Panc1 (cell line): Measurements from ENCODE around the gene SCARF2. TPM values are rescaled to one million over a fixed set of nuclear protein-coding genes. Genes with fewer than 3 reads are reported as not detected.
"Not testable (repeated sequence)": the region's sequence is repeated elsewhere in the genome, so short reads cannot be mapped to it uniquely, and the experiment has no call there.

Source experiments
- ATAC-seq: fragments of 200-7000 bp; cut with Tn5 transposase; 2 replicates; pipeline ENCODE4 v1.9.1; 2020; ENCODE audit warnings: mild to moderate bottlenecking, moderate library complexity
- BruUV-seq: library from RNA; stranded (reverse); fragments of 400-500 nt; replicated peaks from 2 replicates; lab custom pipeline; 2021; lab: Mats Ljungman, UMichigan
- CTCF ChIA-PET: fragments of 300-600 bp; sonication (Branson Sonifier 250); formaldehyde crosslinking; loops from one replicate; lab custom pipeline; 2022; ENCODE audit warnings: antibody characterized with exemption; lab: Charles Lee
- POLR2A ChIA-PET: fragments of 300-600 bp; sonication (Branson Sonifier 250); formaldehyde crosslinking; loops from one replicate; lab custom pipeline; 2022; ENCODE audit warnings: antibody characterized with exemption; lab: Charles Lee
- DNase-seq: peaks from one replicate; pipeline ENCODE4 v3.0.0-alpha.2; 2010; ENCODE audit warnings: low read depth, low spot score
- H3K27ac ChIP-seq: 2 replicates; pipeline ENCODE4 v1.5.1; 2011; ENCODE audit warnings: mild to moderate bottlenecking, low read length, inconsistent platforms
- H3K27me3 ChIP-seq: fragments of 200-500 bp; sonication (Bioruptor generic); 2 replicates; pipeline ENCODE4 v1.6.0; 2014; ENCODE audit warnings: low read length, inconsistent platforms; ENCODE audit not compliant: control insufficient read depth, insufficient read depth
- H3K36me3 ChIP-seq: fragments of 200-500 bp; sonication (Bioruptor generic); 2 replicates; pipeline ENCODE4 v1.5.1; 2014; ENCODE audit warnings: inconsistent platforms, mild to moderate bottlenecking, low read length, moderate library complexity; ENCODE audit not compliant: control insufficient read depth, insufficient read depth
- H3K4me1 ChIP-seq: 2 replicates; pipeline ENCODE4 v1.5.1; 2011; ENCODE audit warnings: inconsistent platforms, mild to moderate bottlenecking, low read length, moderate library complexity; ENCODE audit not compliant: control insufficient read depth, insufficient read depth
- H3K4me3 ChIP-seq, 2 experiments: 2 replicates each; pipeline ENCODE4 v1.5.1; 2011 to 2012; ENCODE audit warnings: low read depth in 2 of 2, low read length in 2 of 2, mild to moderate bottlenecking in 2 of 2, inconsistent platforms in 1 of 2, moderate library complexity in 1 of 2
- H3K9me3 ChIP-seq: fragments of 200-500 bp; sonication (Bioruptor generic); 2 replicates; pipeline ENCODE4 v1.5.1; 2014; ENCODE audit warnings: low read depth, mild to moderate bottlenecking, inconsistent platforms, low read length, moderate library complexity; ENCODE audit not compliant: control insufficient read depth, insufficient read depth
- POLR2AphosphoS5 ChIP-seq: IDR thresholded peaks from 2 replicates; pipeline ENCODE4 v1.6.1; 2012; ENCODE audit warnings: mild to moderate bottlenecking, low read depth, low read length, moderate library complexity
- REST ChIP-seq, 2 experiments: IDR thresholded peaks; 2 replicates each; pipeline ENCODE4 v1.6.1; 2011 to 2012; ENCODE audit warnings: low read depth in 2 of 2, control low read depth in 1 of 2, low read length in 1 of 2, mild to moderate bottlenecking in 1 of 2, moderate library complexity in 1 of 2; ENCODE audit not compliant: insufficient read depth in 1 of 2
- TCF7L2 ChIP-seq: IDR thresholded peaks from 2 replicates; pipeline ENCODE4 v1.6.1; 2011; ENCODE audit warnings: mild to moderate bottlenecking, low read depth, low read length, inconsistent platforms
- in situ Hi-C: cut with HindIII; loops from 2 replicates; pipeline ENCODE4 v1.10.0; 2016; ENCODE audit warnings: low sequenced_read_pairs, low pct_unique_long_range_greater_than_20kb
- intact Hi-C: fragments of 100-400 bp; cut with micrococcal nuclease; formaldehyde crosslinking; loops from one replicate; pipeline ENCODE4 v1.10.0; 2022; ENCODE audit not compliant: unreplicated experiment
- total RNA-seq: library from RNA; stranded (reverse); gene quantifications from one replicate; pipeline ENCODE4 v1.2.1, GENCODE V29; 2021; ENCODE audit not compliant: unreplicated experiment

Gene SCARF2
- total RNA-seq, 1 experiment from 2014 or later = 3.2 TPM

- ATAC-seq = peak; percentile 97
- no peaks in the 10 kb centered on the region for H3K9me3 ChIP-seq
- in situ Hi-C loops = no loop called here
- intact Hi-C loops = no loop called here
- peak within 1 kb of the TSS; percentile 69 to 72 for H3K4me3 ChIP-seq
- no peaks in the 10 kb centered on the region for H3K27me3 ChIP-seq
- no peaks in the 10 kb centered on the region; the same call in 1 of the 2 replicates for H3K36me3 ChIP-seq
- H3K27ac ChIP-seq = peak within 1 kb of the TSS; percentile 86
- H3K4me1 ChIP-seq = peaks cover 5% of the 10 kb centered on the region; the same call in 1 of the 2 replicates
- DNase-seq = peak; percentile 42
- ChIA-PET POLR2A (interaction anchor here (0.6 kb wide), 2 partner anchors 18 to 29 kb away, joined by 5 to 9 read pairs; no protein-coding TSS in a partner anchor), CTCF (interaction anchor here (0.5 kb wide), 1 partner anchor 11 kb away, joined by 4 read pairs; no protein-coding TSS in a partner anchor)
- BruUV-seq = no TSS peak
- no peak for TF ChIP-seq REST (IDR thresholded peaks at IDR 0.05; ENCODE audit: insufficient read depth in 1 of 2, low read depth in 2 of 2, low read length in 1 of 2)
- TF ChIP-seq POLR2AphosphoS5 = peak; percentile 83
Measured at GRCh38 chr22:20393705-20394476, 43.7 kb downstream of the SCARF2 start, which contains the start of gene ZNF74. ZNF74 (plus strand) TSS chr22:20394151; CDS start chr22:20394629, 478 bp downstream.

- no peaks in the 10 kb centered on the region for H3K27me3 ChIP-seq
- peak overlapping the region; percentile 69 to 72 for H3K4me3 ChIP-seq
- no TSS peak for BruUV-seq
- CTCF ChIA-PET = no interaction called here
- peak overlapping the region; percentile 86 for H3K27ac ChIP-seq
- in situ Hi-C loops (no loop called here), intact Hi-C loops (no loop called here)
- H3K9me3 ChIP-seq = no peaks in the 10 kb centered on the region
- no peak for DNase-seq
- ATAC-seq = no peak; the same call in 1 of the 2 replicates
- no peaks in the 10 kb centered on the region; the same call in 1 of the 2 replicates for H3K36me3 ChIP-seq
- POLR2A ChIA-PET = interaction anchor here (0.6 kb wide), 2 partner anchors 17 to 30 kb away, joined by 5 to 9 read pairs; no protein-coding TSS in a partner anchor
- no peak for TF ChIP-seq POLR2AphosphoS5
- no peak for TF ChIP-seq REST (IDR thresholded peaks at IDR 0.05; ENCODE audit: insufficient read depth in 1 of 2, low read depth in 2 of 2, low read length in 1 of 2)
- no peak for TF ChIP-seq TCF7L2
- H3K4me1 ChIP-seq = peaks cover 5% of the 10 kb centered on the region; the same call in 1 of the 2 replicates
Measured at GRCh38 chr22:20392983-20393704, 44.5 kb downstream of the SCARF2 start.

GRCh38 chr22:20392365-20392881 is 45.2 kb downstream of the SCARF2 start:
- H3K36me3 ChIP-seq, intact Hi-C loops, H3K4me1 ChIP-seq, H3K9me3 ChIP-seq, DNase-seq, POLR2A ChIA-PET, ATAC-seq, BruUV-seq, H3K4me3 ChIP-seq, in situ Hi-C loops, CTCF ChIA-PET, H3K27me3 ChIP-seq, H3K27ac ChIP-seq: not testable (repeated sequence)
